ENCODE measurements around the gene NEK5.
A peak's percentile ranks its signal among the peaks of the same experiment; 100 is the strongest.

The NEK5 gene

DNA sequence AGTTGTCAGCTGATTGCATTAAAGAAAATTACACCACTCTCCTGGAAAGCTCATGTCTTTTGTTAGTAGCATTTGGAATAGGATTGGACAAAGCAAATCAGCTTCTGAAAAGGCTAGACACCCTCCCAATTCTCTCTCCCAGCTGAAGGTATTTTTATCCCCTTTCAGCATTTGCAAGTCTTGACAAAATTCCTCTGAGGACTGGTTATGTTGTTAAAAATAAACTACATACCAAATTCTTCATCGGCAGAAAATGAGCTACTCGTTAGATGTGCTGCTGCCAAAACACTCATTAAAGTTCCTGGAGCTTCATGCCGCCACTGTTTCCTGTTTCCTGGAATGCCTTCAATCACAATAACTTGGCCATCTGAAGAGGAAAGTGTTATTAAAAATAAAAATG lies 67.3 kb downstream of the NEK5 start:
- no peak for TF ChIP-seq TCF12 (IDR thresholded peaks at IDR 0.05; ENCODE audit: low read depth)
- TF ChIP-seq MAX (IDR thresholded peaks at IDR 0.05), result no peak
- 0 out of 2 replicates have a peak, but pooled peaks have one; percentile 23 for TF ChIP-seq TEAD4 (IDR thresholded peaks at IDR 0.05)
- TF ChIP-seq, protein P1, sequence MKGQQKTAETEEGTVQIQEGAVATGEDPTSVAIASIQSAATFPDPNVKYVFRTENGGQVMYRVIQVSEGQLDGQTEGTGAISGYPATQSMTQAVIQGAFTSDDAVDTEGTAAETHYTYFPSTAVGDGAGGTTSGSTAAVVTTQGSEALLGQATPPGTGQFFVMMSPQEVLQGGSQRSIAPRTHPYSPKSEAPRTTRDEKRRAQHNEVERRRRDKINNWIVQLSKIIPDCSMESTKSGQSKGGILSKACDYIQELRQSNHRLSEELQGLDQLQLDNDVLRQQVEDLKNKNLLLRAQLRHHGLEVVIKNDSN (IDR thresholded peaks at IDR 0.05), result no peak

- no peak for TF ChIP-seq TAF1 (IDR thresholded peaks at IDR 0.05; ENCODE audit: low read depth)
- TF ChIP-seq YY1 (IDR thresholded peaks at IDR 0.05; ENCODE audit: low read depth), result no peak
- no peak for TF ChIP-seq CREB1 (IDR thresholded peaks at IDR 0.05; ENCODE audit: low read depth)
- no peak for TF ChIP-seq EP300 (IDR thresholded peaks at IDR 0.05; ENCODE audit: borderline replicate concordance)
- TF ChIP-seq EGR1 (IDR thresholded peaks at IDR 0.05), result no peak
- no peak for TF ChIP-seq ZBTB7A (IDR thresholded peaks at IDR 0.05; ENCODE audit: low read depth)
- no peak for TF ChIP-seq CEBPB (IDR thresholded peaks at IDR 0.05)
- TF ChIP-seq NFIC (IDR thresholded peaks at IDR 0.05), result no peak
- no peak for TF ChIP-seq RAD21 (IDR thresholded peaks at IDR 0.05; ENCODE audit: low read depth)
- no peak for TF ChIP-seq REST (IDR thresholded peaks at IDR 0.05; ENCODE audit: low read depth)
- TF ChIP-seq MAX (IDR thresholded peaks at IDR 0.05), result no peak
- no peak for TF ChIP-seq TCF12 (IDR thresholded peaks at IDR 0.05; ENCODE audit: low read depth)
- TF ChIP-seq, protein P1 (IDR thresholded peaks at IDR 0.05), result no peak
- TF ChIP-seq FOXM1 (IDR thresholded peaks at IDR 0.05; ENCODE audit: borderline replicate concordance, low read depth), result no peak
- TF ChIP-seq TEAD4 (IDR thresholded peaks at IDR 0.05), result no peak
These were observed 75.4 kb downstream of the NEK5 start for GRCh38 chr13:52053460-52053859.

GRCh38 chr13:52051400-52051799 lies 77.5 kb downstream of the NEK5 start:
- TF ChIP-seq TEAD4 (IDR thresholded peaks at IDR 0.05) (no peak), FOXM1 (IDR thresholded peaks at IDR 0.05; ENCODE audit: borderline replicate concordance, low read depth) (no peak), EGR1 (IDR thresholded peaks at IDR 0.05) (no peak), CREB1 (IDR thresholded peaks at IDR 0.05; ENCODE audit: low read depth) (no peak), TAF1 (IDR thresholded peaks at IDR 0.05; ENCODE audit: low read depth) (no peak), RAD21 (IDR thresholded peaks at IDR 0.05; ENCODE audit: low read depth) (no peak), CEBPB (IDR thresholded peaks at IDR 0.05) (no peak), TCF12 (IDR thresholded peaks at IDR 0.05; ENCODE audit: low read depth) (no peak), MAX (IDR thresholded peaks at IDR 0.05) (no peak), ZBTB7A (IDR thresholded peaks at IDR 0.05; ENCODE audit: low read depth) (no peak), REST (IDR thresholded peaks at IDR 0.05; ENCODE audit: low read depth) (no peak), YY1 (IDR thresholded peaks at IDR 0.05; ENCODE audit: low read depth) (no peak)
- TF ChIP-seq, protein P1 (IDR thresholded peaks at IDR 0.05), result no peak

GRCh38 chr13:52048516-52048915 lies 80.4 kb downstream of the NEK5 start:
- no peak for TF ChIP-seq MAX (IDR thresholded peaks at IDR 0.05)

DNA sequence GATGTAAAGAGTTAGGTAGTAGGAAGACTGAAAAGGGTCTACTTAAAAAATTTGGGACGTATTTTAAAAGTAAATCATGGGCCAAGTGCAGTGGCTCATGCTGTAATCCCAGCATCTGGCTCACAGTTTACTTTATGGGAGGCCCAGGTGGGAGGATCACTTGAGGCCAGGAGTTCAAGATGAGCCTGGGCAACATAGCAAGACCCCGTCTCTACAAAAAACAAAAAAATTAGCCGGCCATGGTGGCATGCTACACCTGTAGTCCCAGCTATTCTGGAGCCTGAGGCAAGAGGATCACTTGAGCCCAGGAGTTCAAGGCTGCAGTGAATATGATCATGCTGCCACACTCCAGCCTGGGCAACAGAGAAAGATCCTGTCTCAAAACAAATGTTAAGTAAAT lies 81.4 kb downstream of the NEK5 start:
- TF ChIP-seq EP300 (IDR thresholded peaks at IDR 0.05; ENCODE audit: borderline replicate concordance), result no peak
- TF ChIP-seq TAF1 (IDR thresholded peaks at IDR 0.05; ENCODE audit: low read depth), result no peak

DNA sequence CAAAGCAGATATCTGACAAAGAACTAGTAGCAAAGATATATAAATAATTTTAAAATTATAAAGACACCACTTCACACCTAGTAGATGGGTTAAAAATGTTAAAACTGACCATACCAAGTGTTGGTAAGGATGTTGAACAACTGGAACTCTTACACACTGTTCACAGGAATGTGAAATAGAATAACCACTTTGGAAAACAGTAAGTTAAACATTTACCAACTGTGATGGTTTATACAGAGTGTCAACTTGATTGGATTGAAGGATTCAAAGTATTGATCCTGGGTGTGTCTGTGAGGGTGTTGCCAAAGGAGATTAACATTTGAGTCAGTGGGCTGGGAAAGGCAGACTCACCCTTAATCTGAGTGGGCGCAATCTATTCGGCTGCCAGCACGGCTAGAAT lies 85.2 kb downstream of the NEK5 start:
- TF ChIP-seq EP300 (IDR thresholded peaks at IDR 0.05; ENCODE audit: borderline replicate concordance), result no peak

Data from Ishikawa (cell line).